GM04504 (cell line): Measurements from ENCODE around the gene MT1B.

ENCODE experiments used
- DNase-seq: peaks from one replicate; pipeline ENCODE4 v3.0.0-alpha.2; 2012; ENCODE audit warnings: low read depth

Gene MT1B

GRCh38 chr16:56684926-56685590 is 33.4 kb downstream of the MT1B start:
- DNase-seq: no peak

DNA sequence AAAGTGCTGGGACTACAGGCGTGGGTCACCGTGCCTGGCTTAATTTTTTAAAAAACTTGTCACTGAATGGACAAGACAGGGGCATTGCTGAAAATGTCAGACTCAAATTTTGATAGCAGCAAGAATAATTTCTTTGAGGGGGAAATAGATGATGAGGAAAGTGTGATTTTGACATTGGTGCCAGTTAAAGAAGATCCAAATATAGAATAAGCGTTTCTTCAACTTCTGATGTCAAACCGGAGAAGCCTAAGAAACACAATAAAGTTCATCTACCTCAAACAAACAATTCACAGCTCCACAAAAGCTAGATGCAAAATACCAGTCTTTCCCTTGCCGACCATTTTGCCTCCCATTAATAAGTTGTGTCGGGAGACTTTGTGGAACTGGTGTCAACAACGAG is 35.1 kb downstream of the MT1B start:
- DNase-seq: no peak

- no peak for DNase-seq
Measured at GRCh38 chr16:56688762-56689161, 37.1 kb downstream of the MT1B start.

- no peak for DNase-seq
Measured at GRCh38 chr16:56689171-56689570, 37.5 kb downstream of the MT1B start.

GRCh38 chr16:56690420-56691122 is 38.9 kb downstream of the MT1B start:
- no peak for DNase-seq

DNA sequence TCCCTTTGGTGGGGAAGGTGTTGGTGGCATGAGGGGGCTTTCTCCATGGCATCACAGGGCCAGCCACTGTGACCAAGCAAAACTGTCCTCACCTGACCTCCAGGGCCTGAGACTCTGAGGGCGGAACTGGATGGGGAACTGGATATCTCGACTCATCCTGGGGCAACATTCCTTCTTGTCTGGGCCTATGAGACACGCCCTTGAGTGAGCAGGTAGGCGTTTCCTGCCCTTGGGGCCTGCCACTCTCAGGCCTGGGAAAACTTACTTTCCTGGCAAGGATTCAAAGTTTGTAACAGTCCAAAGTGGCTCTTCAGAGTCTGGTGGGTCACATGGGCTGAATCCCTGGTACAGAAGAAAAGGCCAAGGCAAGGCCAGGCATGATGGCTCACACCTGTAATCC is 40.2 kb downstream of the MT1B start:
- DNase-seq: no peak

GRCh38 chr16:56695246-56695645 is 43.6 kb downstream of the MT1B start:
- no peak for DNase-seq

- DNase-seq: no peak
Measured at GRCh38 chr16:56697456-56698155, 45.9 kb downstream of the MT1B start.

- no peak for DNase-seq
Measured at GRCh38 chr16:56700195-56700594, 48.5 kb downstream of the MT1B start.

DNA sequence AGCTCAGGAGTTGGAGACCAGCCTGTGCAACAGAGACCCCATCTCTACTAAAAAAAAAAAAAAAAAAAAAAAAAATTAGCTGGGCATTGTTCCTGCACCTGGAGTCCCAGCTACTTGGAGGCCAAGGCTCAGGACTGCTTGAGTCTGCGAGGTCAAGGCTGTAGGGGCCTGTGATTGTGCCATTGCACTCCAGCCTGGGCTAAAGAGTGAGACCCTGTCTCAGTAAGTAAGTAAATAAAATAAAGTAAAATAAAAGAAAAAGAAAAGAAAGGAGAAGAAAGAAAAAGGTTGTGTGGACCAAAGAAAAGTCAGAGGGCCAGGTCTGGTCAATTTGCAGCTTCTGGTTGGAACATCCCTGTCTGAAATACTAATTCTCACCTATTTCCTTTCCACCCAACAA is 48.9 kb downstream of the MT1B start:
- no peak for DNase-seq

GRCh38 chr16:56701534-56701933 is 49.8 kb downstream of the MT1B start:
- no peak for DNase-seq
